Gastrocnemius medialis (tissue), 4 donors: ENCODE measurements around the gene HOXD8.

Experiments
- POLR2A ChIP-seq, 2 donors: fragments of 450-650 bp; IDR thresholded peaks; one replicate each; pipeline ENCODE4 v1.6.1; 2017; ENCODE audit warnings: antibody characterized with exemption in 2 of 2, mild to moderate bottlenecking in 2 of 2, moderate library complexity in 2 of 2
- TF ChIP-seq, protein P1 (sequence below), 5 experiments: fragments of 450-650 bp in 3 of 5; fragments of 200-600 bp in 2 of 5; sonication (generic) in 2 of 5; IDR thresholded peaks in 4 of 5; conservative IDR thresholded peaks in 1 of 5; 1 replicate in 4 of 5; 2 replicates in 1 of 5; pipeline ENCODE4 v1.5.1; 2016 to 2019; ENCODE audit warnings: antibody characterized with exemption in 5 of 5, mild to moderate bottlenecking in 3 of 5, moderate library complexity in 3 of 5

DNA sequence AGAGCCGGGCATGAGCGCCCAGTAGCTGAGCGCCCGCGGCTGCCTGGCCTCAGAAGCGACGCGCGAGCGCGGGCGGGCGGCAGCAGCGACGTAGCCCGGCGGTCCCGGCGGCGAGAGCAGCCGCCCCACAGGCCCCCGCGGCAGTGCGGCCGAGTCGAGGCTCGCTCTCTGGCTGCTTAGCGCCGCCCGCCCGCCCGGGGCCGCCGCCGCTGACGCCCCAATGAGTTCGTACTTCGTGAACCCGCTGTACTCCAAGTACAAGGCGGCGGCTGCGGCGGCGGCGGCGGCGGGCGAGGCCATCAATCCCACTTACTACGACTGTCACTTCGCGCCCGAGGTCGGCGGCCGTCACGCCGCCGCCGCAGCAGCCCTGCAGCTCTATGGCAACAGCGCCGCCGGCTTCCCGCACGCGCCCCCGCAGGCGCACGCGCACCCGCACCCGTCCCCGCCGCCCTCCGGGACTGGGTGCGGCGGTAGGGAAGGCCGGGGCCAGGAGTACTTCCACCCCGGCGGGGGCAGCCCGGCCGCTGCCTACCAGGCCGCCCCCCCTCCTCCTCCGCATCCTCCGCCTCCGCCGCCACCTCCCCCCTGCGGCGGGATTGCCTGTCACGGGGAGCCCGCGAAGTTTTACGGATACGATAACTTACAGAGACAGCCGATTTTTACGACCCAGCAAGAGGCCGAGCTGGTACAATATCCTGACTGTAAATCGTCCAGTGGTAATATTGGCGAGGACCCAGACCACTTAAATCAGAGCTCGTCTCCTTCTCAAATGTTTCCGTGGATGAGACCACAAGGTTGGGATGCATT, 847 bp downstream of the HOXD8 start:
- TF ChIP-seq, protein P1, sequence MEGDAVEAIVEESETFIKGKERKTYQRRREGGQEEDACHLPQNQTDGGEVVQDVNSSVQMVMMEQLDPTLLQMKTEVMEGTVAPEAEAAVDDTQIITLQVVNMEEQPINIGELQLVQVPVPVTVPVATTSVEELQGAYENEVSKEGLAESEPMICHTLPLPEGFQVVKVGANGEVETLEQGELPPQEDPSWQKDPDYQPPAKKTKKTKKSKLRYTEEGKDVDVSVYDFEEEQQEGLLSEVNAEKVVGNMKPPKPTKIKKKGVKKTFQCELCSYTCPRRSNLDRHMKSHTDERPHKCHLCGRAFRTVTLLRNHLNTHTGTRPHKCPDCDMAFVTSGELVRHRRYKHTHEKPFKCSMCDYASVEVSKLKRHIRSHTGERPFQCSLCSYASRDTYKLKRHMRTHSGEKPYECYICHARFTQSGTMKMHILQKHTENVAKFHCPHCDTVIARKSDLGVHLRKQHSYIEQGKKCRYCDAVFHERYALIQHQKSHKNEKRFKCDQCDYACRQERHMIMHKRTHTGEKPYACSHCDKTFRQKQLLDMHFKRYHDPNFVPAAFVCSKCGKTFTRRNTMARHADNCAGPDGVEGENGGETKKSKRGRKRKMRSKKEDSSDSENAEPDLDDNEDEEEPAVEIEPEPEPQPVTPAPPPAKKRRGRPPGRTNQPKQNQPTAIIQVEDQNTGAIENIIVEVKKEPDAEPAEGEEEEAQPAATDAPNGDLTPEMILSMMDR (IDR thresholded peaks at IDR 0.05 in 4 of 5, conservative IDR thresholded peaks at IDR 0.05 in 1 of 5), result peak in 1 of 5 experiments; percentile 9
- peak; percentile 26 to 44 for TF ChIP-seq POLR2A (IDR thresholded peaks at IDR 0.05)
